ENCODE measurements around the gene LEP.

The LEP gene

GRCh38 chr7:128214463-128214862, 26.6 kb upstream of the LEP start:
- Histone ChIP-seq H3K9ac (ENCODE audit: low read depth, low read length) (no peak overlapping the region), H3K27ac (ENCODE audit: low read depth, low read length) (no peak overlapping the region), H3K27me3 (ENCODE audit: control insufficient read depth, insufficient read depth, low read length) (peaks cover 15% of the 10 kb centered on the region), H3K36me3 (ENCODE audit: control insufficient read depth, insufficient read depth, low read length) (no peaks in the 10 kb centered on the region), H3K4me3 (ENCODE audit: low read depth, low read length) (no peak overlapping the region), H3K4me1 (ENCODE audit: control insufficient read depth, insufficient read depth, low read length) (peaks cover 14% of the 10 kb centered on the region), H3K9me3 (ENCODE audit: control insufficient read depth, insufficient read depth, low read length) (no peaks in the 10 kb centered on the region)

DNA sequence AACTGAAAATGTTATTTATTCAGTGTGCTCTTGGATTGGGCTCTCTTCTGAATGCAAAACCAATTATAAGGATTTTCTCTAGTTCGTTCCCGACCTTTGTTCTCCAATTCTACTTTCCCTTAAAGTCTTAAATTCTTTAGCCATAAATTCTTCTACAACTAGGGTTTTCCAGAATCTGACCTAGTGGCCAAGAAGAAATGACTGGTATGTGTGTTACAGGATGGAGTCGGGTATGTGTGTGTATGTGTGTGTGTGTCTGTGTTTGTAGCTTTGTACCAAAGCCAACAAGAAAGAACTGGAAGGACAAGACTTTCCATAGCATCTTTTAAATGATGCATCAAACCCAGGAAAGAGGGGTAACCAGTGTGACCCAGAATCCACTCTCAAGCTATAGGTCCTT, 25.8 kb upstream of the LEP start:
- Histone ChIP-seq H3K27me3 (ENCODE audit: control insufficient read depth, insufficient read depth, low read length) (peaks cover 18% of the 10 kb centered on the region), H3K4me1 (ENCODE audit: control insufficient read depth, insufficient read depth, low read length) (peaks cover 11% of the 10 kb centered on the region), H3K4me3 (ENCODE audit: low read depth, low read length) (no peak overlapping the region), H3K27ac (ENCODE audit: low read depth, low read length) (no peak overlapping the region), H3K36me3 (ENCODE audit: control insufficient read depth, insufficient read depth, low read length) (no peaks in the 10 kb centered on the region), H3K9me3 (ENCODE audit: control insufficient read depth, insufficient read depth, low read length) (no peaks in the 10 kb centered on the region), H3K9ac (ENCODE audit: low read depth, low read length) (no peak overlapping the region)

DNA sequence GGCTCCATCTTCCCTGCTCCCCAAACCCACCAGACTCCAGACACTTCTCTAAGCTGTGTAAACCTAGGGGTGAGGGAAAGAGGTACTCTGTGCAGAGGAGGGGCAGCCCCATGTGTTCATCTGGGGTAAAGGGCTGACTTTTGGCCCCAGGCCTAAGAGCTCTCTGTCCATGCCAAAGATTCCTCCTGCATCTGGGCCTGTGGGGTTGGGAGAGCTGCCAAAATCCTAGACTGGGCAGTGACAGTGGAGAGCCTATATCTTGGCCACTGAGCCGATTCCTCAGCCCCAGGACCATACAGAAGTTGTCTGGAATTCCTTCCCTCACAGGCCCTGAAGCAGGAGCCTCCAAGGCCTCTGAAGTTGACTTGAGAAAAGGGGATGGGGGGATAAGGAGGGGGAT, 25.3 kb upstream of the LEP start:
- Histone ChIP-seq H3K9me3 (ENCODE audit: control insufficient read depth, insufficient read depth, low read length) (no peaks in the 10 kb centered on the region), H3K4me1 (ENCODE audit: control insufficient read depth, insufficient read depth, low read length) (peaks cover 15% of the 10 kb centered on the region), H3K9ac (ENCODE audit: low read depth, low read length) (no peak overlapping the region), H3K27ac (ENCODE audit: low read depth, low read length) (no peak overlapping the region), H3K4me3 (ENCODE audit: low read depth, low read length) (no peak overlapping the region), H3K36me3 (ENCODE audit: control insufficient read depth, insufficient read depth, low read length) (no peaks in the 10 kb centered on the region), H3K27me3 (ENCODE audit: control insufficient read depth, insufficient read depth, low read length) (peaks cover 16% of the 10 kb centered on the region)

- no peaks in the 10 kb centered on the region for H3K36me3 ChIP-seq (ENCODE audit: control insufficient read depth, insufficient read depth, low read length)
- H3K27me3 ChIP-seq (ENCODE audit: control insufficient read depth, insufficient read depth, low read length): peaks cover 16% of the 10 kb centered on the region; the same call in 1 of the 2 replicates
- H3K9ac ChIP-seq (ENCODE audit: low read depth, low read length): no peak overlapping the region
- H3K4me3 ChIP-seq (ENCODE audit: low read depth, low read length): no peak overlapping the region
- no peaks in the 10 kb centered on the region for H3K9me3 ChIP-seq (ENCODE audit: control insufficient read depth, insufficient read depth, low read length)
- H3K4me1 ChIP-seq (ENCODE audit: control insufficient read depth, insufficient read depth, low read length): peaks cover 26% of the 10 kb centered on the region
- H3K27ac ChIP-seq (ENCODE audit: low read depth, low read length): no peak overlapping the region
These were observed 23.9 kb upstream of the LEP start for GRCh38 chr7:128217030-128217805.

DNA sequence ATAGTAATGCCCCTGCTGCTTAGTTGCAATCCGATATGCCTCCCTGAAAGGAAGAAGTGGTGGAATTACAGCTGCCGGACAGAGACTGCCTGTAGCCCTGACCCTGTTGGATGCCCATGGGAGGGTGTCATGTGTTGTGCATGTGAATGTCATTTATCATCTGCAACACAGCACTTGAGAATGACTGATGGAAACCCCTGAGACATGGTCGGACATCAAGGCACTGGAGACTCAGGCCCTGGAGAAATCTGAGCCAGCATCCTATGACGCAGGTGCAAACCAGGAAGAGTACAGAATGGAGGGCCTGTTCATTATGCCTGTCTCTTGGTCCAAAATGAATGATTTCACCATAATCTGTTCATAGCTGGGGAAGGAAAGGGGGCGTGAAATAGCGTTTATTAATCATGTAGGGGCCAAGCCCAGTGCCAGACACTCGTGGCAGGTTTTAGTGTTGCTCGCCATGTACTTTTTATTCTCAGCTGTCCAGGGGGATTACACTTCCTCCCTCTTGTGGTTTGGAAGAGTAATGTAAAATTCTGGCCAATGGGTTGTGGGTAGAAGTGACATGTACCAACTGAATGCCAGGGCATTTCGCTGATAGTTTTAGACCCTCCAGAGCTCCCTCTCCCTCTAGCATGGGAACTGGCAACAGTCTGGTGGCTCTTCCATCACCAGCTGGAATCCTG, 23.0 kb upstream of the LEP start:
- Histone ChIP-seq H3K4me1 (ENCODE audit: control insufficient read depth, insufficient read depth, low read length) (peaks cover 21% of the 10 kb centered on the region), H3K9ac (ENCODE audit: low read depth, low read length) (no peak overlapping the region), H3K4me3 (ENCODE audit: low read depth, low read length) (no peak overlapping the region), H3K27me3 (ENCODE audit: control insufficient read depth, insufficient read depth, low read length) (peaks cover 13% of the 10 kb centered on the region), H3K9me3 (ENCODE audit: control insufficient read depth, insufficient read depth, low read length) (no peaks in the 10 kb centered on the region), H3K27ac (ENCODE audit: low read depth, low read length) (no peak overlapping the region), H3K36me3 (ENCODE audit: control insufficient read depth, insufficient read depth, low read length) (no peaks in the 10 kb centered on the region)

GRCh38 chr7:128219636-128220035, 21.4 kb upstream of the LEP start:
- H3K27me3 ChIP-seq (ENCODE audit: control insufficient read depth, insufficient read depth, low read length): peaks cover 13% of the 10 kb centered on the region
- peaks cover 18% of the 10 kb centered on the region for H3K4me1 ChIP-seq (ENCODE audit: control insufficient read depth, insufficient read depth, low read length)
- H3K27ac ChIP-seq (ENCODE audit: low read depth, low read length): no peak overlapping the region

GRCh38 chr7:128221929-128222403, 19.1 kb upstream of the LEP start:
- Histone ChIP-seq H3K4me1 (ENCODE audit: control insufficient read depth, insufficient read depth, low read length) (peaks cover 18% of the 10 kb centered on the region), H3K9ac (ENCODE audit: low read depth, low read length) (no peak overlapping the region), H3K27me3 (ENCODE audit: control insufficient read depth, insufficient read depth, low read length) (peaks cover 16% of the 10 kb centered on the region), H3K36me3 (ENCODE audit: control insufficient read depth, insufficient read depth, low read length) (no peaks in the 10 kb centered on the region), H3K4me3 (ENCODE audit: low read depth, low read length) (no peak overlapping the region), H3K27ac (ENCODE audit: low read depth, low read length) (no peak overlapping the region), H3K9me3 (ENCODE audit: control insufficient read depth, insufficient read depth, low read length) (no peaks in the 10 kb centered on the region)

More at GRCh38 chr7:128219636-128220035, 21.4 kb upstream of the LEP start:
- Histone ChIP-seq H3K9ac (ENCODE audit: low read depth, low read length) (no peak overlapping the region), H3K9me3 (ENCODE audit: control insufficient read depth, insufficient read depth, low read length) (no peaks in the 10 kb centered on the region), H3K4me3 (ENCODE audit: low read depth, low read length) (no peak overlapping the region), H3K36me3 (ENCODE audit: control insufficient read depth, insufficient read depth, low read length) (no peaks in the 10 kb centered on the region)

DNA sequence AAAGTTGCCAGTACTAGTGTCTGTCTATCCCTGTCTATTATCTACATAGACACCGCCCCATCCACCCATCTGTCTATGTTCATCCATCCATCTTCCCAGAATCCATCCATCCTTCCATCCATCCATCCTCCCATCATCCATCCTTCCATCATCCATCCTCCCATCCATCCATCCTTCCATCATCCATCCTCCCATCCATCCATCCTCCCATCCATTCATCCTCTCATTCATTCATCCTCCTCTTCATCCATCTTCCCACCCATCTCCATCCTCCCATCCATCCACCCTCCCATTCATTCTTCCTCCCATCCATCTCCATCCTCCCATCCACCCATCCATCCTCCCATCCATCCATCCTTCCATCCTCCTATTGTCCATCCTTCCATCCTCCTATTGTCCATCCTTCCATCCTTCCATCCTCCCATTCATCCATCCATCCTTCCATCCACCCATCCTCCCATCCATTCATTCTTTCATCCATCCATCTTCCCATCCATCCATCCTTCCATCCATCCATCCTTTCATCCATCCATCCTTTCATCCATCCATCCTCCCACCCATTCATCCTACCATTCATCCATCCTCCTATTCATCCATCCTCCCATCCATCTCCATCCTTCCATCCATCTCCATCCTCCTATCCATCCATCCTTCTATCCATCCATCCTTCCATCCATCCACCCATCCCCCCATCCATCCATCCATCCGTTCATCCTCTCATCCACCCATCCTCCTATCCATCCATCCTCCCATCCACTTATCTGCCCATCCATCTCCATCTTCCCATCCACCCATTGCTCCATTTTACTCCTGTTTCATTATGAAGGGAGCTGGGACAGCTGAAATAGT, 14.7 kb upstream of the LEP start:
- Histone ChIP-seq H3K9me3 (ENCODE audit: control insufficient read depth, insufficient read depth, low read length) (no peaks in the 10 kb centered on the region), H3K9ac (ENCODE audit: low read depth, low read length) (no peak overlapping the region), H3K4me3 (ENCODE audit: low read depth, low read length) (no peak overlapping the region), H3K4me1 (ENCODE audit: control insufficient read depth, insufficient read depth, low read length) (peaks cover 16% of the 10 kb centered on the region), H3K36me3 (ENCODE audit: control insufficient read depth, insufficient read depth, low read length) (no peaks in the 10 kb centered on the region), H3K27me3 (ENCODE audit: control insufficient read depth, insufficient read depth, low read length) (peaks cover 3% of the 10 kb centered on the region; the same call in 1 of the 2 replicates), H3K27ac (ENCODE audit: low read depth, low read length) (no peak overlapping the region)

- Histone ChIP-seq H3K9me3 (ENCODE audit: control insufficient read depth, insufficient read depth, low read length) (no peaks in the 10 kb centered on the region), H3K4me3 (ENCODE audit: low read depth, low read length) (no peak overlapping the region), H3K9ac (ENCODE audit: low read depth, low read length) (no peak overlapping the region), H3K36me3 (ENCODE audit: control insufficient read depth, insufficient read depth, low read length) (no peaks in the 10 kb centered on the region), H3K27me3 (ENCODE audit: control insufficient read depth, insufficient read depth, low read length) (peaks cover 3% of the 10 kb centered on the region; the same call in 1 of the 2 replicates), H3K27ac (ENCODE audit: low read depth, low read length) (no peak overlapping the region), H3K4me1 (ENCODE audit: control insufficient read depth, insufficient read depth, low read length) (peaks cover 9% of the 10 kb centered on the region)
These were observed 13.8 kb upstream of the LEP start for GRCh38 chr7:128227271-128227670.

DNA sequence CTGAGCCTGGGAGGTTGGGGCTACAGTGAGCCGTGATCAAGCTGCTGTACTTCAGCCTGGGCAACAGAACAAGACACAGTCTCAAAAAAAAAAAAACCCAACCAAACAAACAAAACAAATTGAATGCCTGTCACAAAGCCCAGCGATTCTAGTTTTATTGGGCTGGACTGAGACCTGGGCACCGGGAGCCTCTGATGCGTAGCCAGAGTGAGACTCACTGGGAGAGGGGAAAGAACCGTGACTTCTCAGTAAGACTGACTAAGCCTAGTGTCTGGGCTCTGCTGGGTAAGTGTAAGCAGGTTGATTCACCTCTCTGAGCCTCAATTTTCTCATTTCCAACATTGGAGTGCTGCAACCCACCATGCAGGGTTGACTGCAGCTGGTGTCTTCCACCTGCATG, 10.1 kb upstream of the LEP start:
- Histone ChIP-seq H3K4me3 (ENCODE audit: low read depth, low read length) (no peak overlapping the region), H3K27ac (ENCODE audit: low read depth, low read length) (no peak overlapping the region), H3K9me3 (ENCODE audit: control insufficient read depth, insufficient read depth, low read length) (no peaks in the 10 kb centered on the region), H3K4me1 (ENCODE audit: control insufficient read depth, insufficient read depth, low read length) (peaks cover 9% of the 10 kb centered on the region), H3K9ac (ENCODE audit: low read depth, low read length) (no peak overlapping the region), H3K36me3 (ENCODE audit: control insufficient read depth, insufficient read depth, low read length) (no peaks in the 10 kb centered on the region), H3K27me3 (ENCODE audit: control insufficient read depth, insufficient read depth, low read length) (no peaks in the 10 kb centered on the region)
